Testis (tissue), 2 donors: ENCODE results near the gene VMAC.

Source experiments
- POLR2A ChIP-seq: fragments of 450-650 bp; IDR thresholded peaks from one replicate; pipeline ENCODE4 v1.6.1; 2017; ENCODE audit warnings: antibody characterized with exemption, mild to moderate bottlenecking, moderate library complexity
- TF ChIP-seq, protein P1 (sequence below), 3 experiments: fragments of 450-650 bp in 2 of 3; fragments of 200-600 bp in 1 of 3; sonication (generic) in 1 of 3; IDR thresholded peaks; one replicate each; pipeline ENCODE4 v1.5.1; 2016 to 2019; ENCODE audit warnings: antibody characterized with exemption in 3 of 3, mild to moderate bottlenecking in 2 of 3, moderate library complexity in 1 of 3

DNA sequence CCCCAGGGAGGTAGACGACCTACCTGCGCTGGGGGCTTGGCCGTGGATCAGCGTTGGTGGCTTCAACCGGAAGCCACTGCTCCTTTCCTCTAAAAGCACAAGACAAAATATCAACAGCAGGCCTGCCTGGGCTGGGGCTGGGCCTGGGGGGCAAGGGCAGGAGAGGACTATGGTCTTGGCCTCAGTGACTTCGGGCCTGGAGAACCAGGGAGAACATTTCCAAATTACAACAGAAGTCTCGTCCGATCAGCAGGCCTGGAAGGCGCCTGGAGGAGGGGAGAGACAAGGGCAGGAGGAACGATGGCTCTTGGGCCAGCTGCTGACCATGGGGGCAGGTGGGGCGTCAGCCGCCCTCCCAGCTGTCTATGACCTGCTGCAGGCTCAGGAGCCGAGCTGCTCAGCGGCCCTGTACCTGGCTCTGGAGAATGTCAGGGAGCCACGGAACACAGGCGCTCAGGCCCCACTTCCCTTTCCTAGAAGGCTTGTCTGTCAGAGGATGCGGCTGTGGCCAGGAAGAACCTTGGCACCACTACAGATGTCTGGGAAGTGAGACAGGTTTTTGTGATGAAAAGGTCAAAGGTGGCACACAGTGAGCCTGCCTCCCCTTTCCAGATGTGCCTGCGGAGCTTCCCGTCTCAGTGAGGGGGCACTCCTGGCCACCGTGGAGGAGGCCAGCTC lies 28.9 kb downstream of the VMAC start:
- no peak for TF ChIP-seq POLR2A
- TF ChIP-seq, protein P1, sequence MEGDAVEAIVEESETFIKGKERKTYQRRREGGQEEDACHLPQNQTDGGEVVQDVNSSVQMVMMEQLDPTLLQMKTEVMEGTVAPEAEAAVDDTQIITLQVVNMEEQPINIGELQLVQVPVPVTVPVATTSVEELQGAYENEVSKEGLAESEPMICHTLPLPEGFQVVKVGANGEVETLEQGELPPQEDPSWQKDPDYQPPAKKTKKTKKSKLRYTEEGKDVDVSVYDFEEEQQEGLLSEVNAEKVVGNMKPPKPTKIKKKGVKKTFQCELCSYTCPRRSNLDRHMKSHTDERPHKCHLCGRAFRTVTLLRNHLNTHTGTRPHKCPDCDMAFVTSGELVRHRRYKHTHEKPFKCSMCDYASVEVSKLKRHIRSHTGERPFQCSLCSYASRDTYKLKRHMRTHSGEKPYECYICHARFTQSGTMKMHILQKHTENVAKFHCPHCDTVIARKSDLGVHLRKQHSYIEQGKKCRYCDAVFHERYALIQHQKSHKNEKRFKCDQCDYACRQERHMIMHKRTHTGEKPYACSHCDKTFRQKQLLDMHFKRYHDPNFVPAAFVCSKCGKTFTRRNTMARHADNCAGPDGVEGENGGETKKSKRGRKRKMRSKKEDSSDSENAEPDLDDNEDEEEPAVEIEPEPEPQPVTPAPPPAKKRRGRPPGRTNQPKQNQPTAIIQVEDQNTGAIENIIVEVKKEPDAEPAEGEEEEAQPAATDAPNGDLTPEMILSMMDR (IDR thresholded peaks at IDR 0.05): no peak
